HG03064 (cell line): ENCODE measurements around the gene SLC25A39.
"Not testable (repeated sequence)": the region's sequence is repeated elsewhere in the genome, so short reads cannot be mapped to it uniquely, and the experiment has no call there.

Experiments used
- ATAC-seq: cut with Tn5 transposase; IDR thresholded peaks from one replicate; pipeline ENCODE4 v1.9.1; 2021; ENCODE audit warnings: low read depth; ENCODE audit not compliant: unreplicated experiment

SLC25A39 gene

GRCh38 chr17:44324571-44325275 is at the start of gene SLC25A39:
TSS of gene SLC25A39 (minus strand) at chr17:44324823. CDS start at chr17:44323562, 1,261 bp downstream.
- peak; percentile 46 for ATAC-seq

GRCh38 chr17:44372036-44372435 is 47.4 kb upstream of the SLC25A39 start:
- ATAC-seq, result no peak

GRCh38 chr17:44369414-44370023 is 44.9 kb upstream of the SLC25A39 start:
- not testable (repeated sequence) for ATAC-seq

- not testable (repeated sequence) for ATAC-seq
These were observed 44.0 kb upstream of the SLC25A39 start for GRCh38 chr17:44368391-44369243.

GRCh38 chr17:44367231-44367979 is 42.8 kb upstream of the SLC25A39 start:
- no peak for ATAC-seq

GRCh38 chr17:44365051-44365450 is 40.4 kb upstream of the SLC25A39 start:
- ATAC-seq, result not testable (repeated sequence)

- no peak for ATAC-seq
These were observed 39.1 kb upstream of the SLC25A39 start, which contains the start of gene FAM171A2 for GRCh38 chr17:44363613-44364159. TSS of gene FAM171A2 (minus strand) at chr17:44363853. CDS start at chr17:44363714, 139 bp downstream.

- ATAC-seq, result no peak
These were observed 38.5 kb upstream of the SLC25A39 start for GRCh38 chr17:44362949-44363612.

- no peak for ATAC-seq
These were observed 37.9 kb upstream of the SLC25A39 start for GRCh38 chr17:44362459-44362948.

- ATAC-seq, result no peak
These were observed 37.0 kb upstream of the SLC25A39 start for GRCh38 chr17:44361292-44362260.

GRCh38 chr17:44360826-44361225 is 36.2 kb upstream of the SLC25A39 start:
- no peak for ATAC-seq

- ATAC-seq, result no peak
These were observed 35.5 kb upstream of the SLC25A39 start for GRCh38 chr17:44360144-44360533.

- ATAC-seq, result no peak
These were observed 35.0 kb upstream of the SLC25A39 start for GRCh38 chr17:44359458-44360143.

GRCh38 chr17:44359006-44359405 is 34.4 kb upstream of the SLC25A39 start:
- ATAC-seq, result no peak

GRCh38 chr17:44358066-44358465 is 33.4 kb upstream of the SLC25A39 start:
- ATAC-seq, result no peak

- ATAC-seq, result no peak
These were observed 31.6 kb upstream of the SLC25A39 start for GRCh38 chr17:44356241-44356640.

GRCh38 chr17:44355642-44356099 is 31.0 kb upstream of the SLC25A39 start:
- no peak for ATAC-seq
